B cell (primary cell): ENCODE measurements around the gene MCF2L. TPM values are rescaled to one million over a fixed set of nuclear protein-coding genes. Genes with fewer than 3 reads are reported as not detected.

Experiments
- ATAC-seq: fragments of 200-7000 bp; cut with Tn5 transposase; one replicate; pipeline ENCODE4 v1.10.0; 2021; ENCODE audit warnings: low read depth, mild to moderate bottlenecking, moderate number of reproducible peaks, moderate library complexity
- CTCF ChIA-PET: fragments of 350-600 bp; sonication (Branson Sonifier 250); formaldehyde crosslinking; loops from one replicate; lab custom pipeline; 2021; ENCODE audit warnings: antibody characterized with exemption, inconsistent platforms; lab: Charles Lee
- POLR2A ChIA-PET: fragments of 350-600 bp; sonication (Branson Sonifier 250); formaldehyde crosslinking; loops from one replicate; lab custom pipeline; 2021; ENCODE audit warnings: antibody characterized with exemption; lab: Charles Lee
- DNase-seq: peaks from one replicate; pipeline ENCODE4 v3.0.0; 2013
- H2AFZ ChIP-seq: 2 replicates; pipeline ENCODE4 v1.6.1; 2012; ENCODE audit warnings: mild to moderate bottlenecking, low read depth, low read length; ENCODE audit not compliant: insufficient read depth, poor library complexity, severe bottlenecking
- H3K27ac ChIP-seq, 2 donors: 1 replicate in 1 of 2; 2 replicates in 1 of 2; pipeline ENCODE4 v1.5.1; 2012 to 2013; ENCODE audit warnings: low read length in 2 of 2, mild to moderate bottlenecking in 2 of 2, moderate library complexity in 1 of 2
- H3K27me3 ChIP-seq, 4 experiments: fragments of 200-600 bp in 1 of 4; sonication (generic) in 1 of 4; replicated peaks in 1 of 4; 1 replicate in 2 of 4; 2 replicates in 2 of 4; pipeline versions ENCODE4 v1.6.1 to v1.7.0; 2013 to 2016; ENCODE audit warnings: low read length in 3 of 4, mild to moderate bottlenecking in 2 of 4, mixed read lengths in 1 of 4, moderate library complexity in 1 of 4; ENCODE audit not compliant: insufficient read depth in 4 of 4, control insufficient read depth in 3 of 4; ENCODE audit errors: control extremely low read depth in 1 of 4
- H3K36me3 ChIP-seq, 2 experiments: replicated peaks in 1 of 2; 1 replicate in 1 of 2; 2 replicates in 1 of 2; pipeline versions ENCODE4 v1.6.1 to v1.7.1; 2013; ENCODE audit warnings: low read length in 1 of 2; ENCODE audit not compliant: insufficient read depth in 2 of 2, control insufficient read depth in 1 of 2; ENCODE audit errors: control extremely low read depth in 1 of 2, extremely low read depth in 1 of 2
- H3K4me1 ChIP-seq, 2 donors: fragments of 200-600 bp in 1 of 2; sonication (generic) in 1 of 2; 1 replicate in 1 of 2; 2 replicates in 1 of 2; pipeline versions ENCODE4 v1.5.1 to v1.6.1; 2013 to 2017; ENCODE audit warnings: low read length in 2 of 2; ENCODE audit not compliant: control insufficient read depth in 2 of 2, insufficient read depth in 2 of 2
- H3K4me2 ChIP-seq: replicated peaks from 2 replicates; pipeline ENCODE3; 2012; ENCODE audit warnings: mild to moderate bottlenecking, low read depth, low read length; ENCODE audit not compliant: poor library complexity, severe bottlenecking
- H3K4me3 ChIP-seq, 5 experiments: fragments of 200-600 bp in 1 of 5; sonication (generic) in 1 of 5; 1 replicate in 3 of 5; 2 replicates in 2 of 5; pipeline versions ENCODE4 v1.5.1 to v1.7.0; 2011 to 2016; ENCODE audit warnings: low read length in 4 of 5, mild to moderate bottlenecking in 4 of 5, low read depth in 2 of 5, control low read depth in 1 of 5, moderate library complexity in 1 of 5; ENCODE audit not compliant: insufficient read depth in 1 of 5; ENCODE audit errors: control extremely low read depth in 1 of 5, extremely low read depth in 1 of 5
- H3K79me2 ChIP-seq: fragments of 200-600 bp; sonication (generic); one replicate; pipeline ENCODE4 v1.6.0; 2016; ENCODE audit warnings: low read length; ENCODE audit not compliant: control insufficient read depth, insufficient read depth
- H3K9ac ChIP-seq: fragments of 200-600 bp; sonication (generic); 2 replicates; pipeline ENCODE4 v1.6.1; 2017; ENCODE audit warnings: mild to moderate bottlenecking, low read length, moderate library complexity
- H3K9me3 ChIP-seq, 3 donors: one replicate each; pipeline versions ENCODE4 v1.6.1 to v1.7.1; 2013; ENCODE audit warnings: low read length in 2 of 3; ENCODE audit not compliant: control insufficient read depth in 2 of 3, insufficient read depth in 1 of 3; ENCODE audit errors: control extremely low read depth in 1 of 3
- H4K20me1 ChIP-seq: 2 replicates; pipeline ENCODE4 v1.6.0; 2012; ENCODE audit warnings: mild to moderate bottlenecking, low read length; ENCODE audit not compliant: insufficient read depth, control insufficient read depth, poor library complexity, severe bottlenecking
- H3K27ac Mint-ChIP-seq: one replicate; pipeline ENCODE4 v1.8.0; 2021; ENCODE audit warnings: mixed read lengths
- H3K27me3 Mint-ChIP-seq: one replicate; pipeline ENCODE4 v1.8.0; 2021; ENCODE audit warnings: mixed read lengths
- H3K4me1 Mint-ChIP-seq: one replicate; pipeline ENCODE4 v1.8.0; 2021; ENCODE audit warnings: mixed read lengths
- H3K4me3 Mint-ChIP-seq: one replicate; pipeline ENCODE4 v1.8.0; 2021; ENCODE audit warnings: mixed read lengths
- H3K9me3 Mint-ChIP-seq: one replicate; pipeline ENCODE4 v1.8.0; 2022; ENCODE audit warnings: mixed read lengths; ENCODE audit not compliant: insufficient read depth
- EZH2 ChIP-seq: IDR thresholded peaks from 2 replicates; pipeline ENCODE4 v1.6.1; 2012; ENCODE audit warnings: borderline replicate concordance, low read depth, mild to moderate bottlenecking, moderate library complexity, low read length; ENCODE audit not compliant: insufficient read depth, poor library complexity, severe bottlenecking
- WGBS: methylation state at CpG from one replicate; pipeline ENCODE4 v1.1.5; 2013; ENCODE audit warnings: missing lambda C conversion rate; ENCODE audit not compliant: insufficient coverage; 5-methylcytosine and 5-hydroxymethylcytosine counted together
- intact Hi-C: fragments of 100-400 bp; cut with micrococcal nuclease; formaldehyde crosslinking; loops from one replicate; pipeline ENCODE4 v1.10.0; 2022
- polyA plus RNA-seq: library from polyadenylated mRNA; depleted of rRNA; stranded (reverse); fragments of >200 nt; gene quantifications from 2 replicates; pipeline ENCODE4 v1.2.3, GENCODE V29; 2012
- total RNA-seq, 2 donors: library from RNA; stranded (reverse); fragments of 120-200 nt in 1 of 2; gene quantifications; 1 replicate in 1 of 2; 2 replicates in 1 of 2; pipeline versions ENCODE4 v1.2.3 to v1.2.4, GENCODE V29; 2013 to 2022
- TF ChIP-seq, protein P1 (sequence below): fragments of 200-600 bp; IDR thresholded peaks from one replicate; pipeline ENCODE4 v1.8.0; 2022; ENCODE audit warnings: antibody characterized with exemption, mild to moderate bottlenecking

Gene MCF2L
- total and polyA plus RNA-seq, 2 donors (not counting 1 experiment from before 2014, with no cell fraction given) = 3.7 to 8.2 TPM

- no peak overlapping the region for H3K4me3 Mint-ChIP-seq
- no peaks in the 10 kb centered on the region for H3K36me3 ChIP-seq
- no peaks in the 10 kb centered on the region for H3K27me3 ChIP-seq
- H3K27ac ChIP-seq = no peak overlapping the region
- H3K4me2 ChIP-seq = no peak overlapping the region
- H4K20me1 ChIP-seq = no peaks in the 10 kb centered on the region
- ATAC-seq = no peak
- no peaks in the 10 kb centered on the region for H3K9me3 Mint-ChIP-seq
- no peak for TF ChIP-seq EZH2
- TF ChIP-seq, protein P1, sequence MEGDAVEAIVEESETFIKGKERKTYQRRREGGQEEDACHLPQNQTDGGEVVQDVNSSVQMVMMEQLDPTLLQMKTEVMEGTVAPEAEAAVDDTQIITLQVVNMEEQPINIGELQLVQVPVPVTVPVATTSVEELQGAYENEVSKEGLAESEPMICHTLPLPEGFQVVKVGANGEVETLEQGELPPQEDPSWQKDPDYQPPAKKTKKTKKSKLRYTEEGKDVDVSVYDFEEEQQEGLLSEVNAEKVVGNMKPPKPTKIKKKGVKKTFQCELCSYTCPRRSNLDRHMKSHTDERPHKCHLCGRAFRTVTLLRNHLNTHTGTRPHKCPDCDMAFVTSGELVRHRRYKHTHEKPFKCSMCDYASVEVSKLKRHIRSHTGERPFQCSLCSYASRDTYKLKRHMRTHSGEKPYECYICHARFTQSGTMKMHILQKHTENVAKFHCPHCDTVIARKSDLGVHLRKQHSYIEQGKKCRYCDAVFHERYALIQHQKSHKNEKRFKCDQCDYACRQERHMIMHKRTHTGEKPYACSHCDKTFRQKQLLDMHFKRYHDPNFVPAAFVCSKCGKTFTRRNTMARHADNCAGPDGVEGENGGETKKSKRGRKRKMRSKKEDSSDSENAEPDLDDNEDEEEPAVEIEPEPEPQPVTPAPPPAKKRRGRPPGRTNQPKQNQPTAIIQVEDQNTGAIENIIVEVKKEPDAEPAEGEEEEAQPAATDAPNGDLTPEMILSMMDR = no peak
- 94% methylated on average over 18 of the region's 25 CpGs for WGBS
- H3K9ac ChIP-seq = no peak overlapping the region
- CTCF ChIA-PET = no interaction called here
- POLR2A ChIA-PET = no interaction called here
- no peaks in the 10 kb centered on the region for H3K4me1 Mint-ChIP-seq
- no peak overlapping the region for H3K27ac Mint-ChIP-seq
- H3K79me2 ChIP-seq = no peaks in the 10 kb centered on the region
- H3K9me3 ChIP-seq = no peaks in the 10 kb centered on the region
- DNase-seq = no peak
- intact Hi-C loops = no loop called here
- no peak overlapping the region for H3K4me3 ChIP-seq
- no peaks in the 10 kb centered on the region for H3K27me3 Mint-ChIP-seq
- no peaks in the 10 kb centered on the region for H3K4me1 ChIP-seq
- no peak overlapping the region for H2AFZ ChIP-seq
These were observed 126.4 kb downstream of the MCF2L start for GRCh38 chr13:113095146-113096051.

- Mint-ChIP-seq H3K27ac (no peak overlapping the region), H3K9me3 (no peaks in the 10 kb centered on the region), H3K4me3 (no peak overlapping the region), H3K27me3 (no peaks in the 10 kb centered on the region), H3K4me1 (no peaks in the 10 kb centered on the region)
- no peak for TF ChIP-seq EZH2
- TF ChIP-seq, protein P1 = no peak
- Histone ChIP-seq H3K9ac (no peak overlapping the region), H3K36me3 (no peaks in the 10 kb centered on the region), H3K4me2 (no peak overlapping the region), H3K79me2 (no peaks in the 10 kb centered on the region), H3K27me3 (no peaks in the 10 kb centered on the region), H3K4me1 (no peaks in the 10 kb centered on the region), H3K9me3 (no peaks in the 10 kb centered on the region), H3K27ac (no peak overlapping the region), H3K4me3 (no peak overlapping the region), H4K20me1 (no peaks in the 10 kb centered on the region), H2AFZ (no peak overlapping the region)
- ChIA-PET CTCF (no interaction called here), POLR2A (no interaction called here)
- ATAC-seq = no peak
- intact Hi-C loops = no loop called here
- 95% methylated on average over 61 of the region's 61 CpGs for WGBS
- no peak for DNase-seq
These were observed 127.2 kb downstream of the MCF2L start for GRCh38 chr13:113096052-113096744.
